Panc1 (cell line): ENCODE measurements around the gene APOL4. TPM values are rescaled to one million over a fixed set of nuclear protein-coding genes. Genes with fewer than 3 reads are reported as not detected.
A peak's percentile ranks its signal among the peaks of the same experiment; 100 is the strongest.

Experiments used
- ATAC-seq: fragments of 200-7000 bp; cut with Tn5 transposase; 2 replicates; pipeline ENCODE4 v1.9.1; 2020; ENCODE audit warnings: mild to moderate bottlenecking, moderate library complexity
- BruUV-seq: library from RNA; stranded (reverse); fragments of 400-500 nt; replicated peaks from 2 replicates; lab custom pipeline; 2021; lab: Mats Ljungman, UMichigan
- CTCF ChIA-PET: fragments of 300-600 bp; sonication (Branson Sonifier 250); formaldehyde crosslinking; loops from one replicate; lab custom pipeline; 2022; ENCODE audit warnings: antibody characterized with exemption; lab: Charles Lee
- POLR2A ChIA-PET: fragments of 300-600 bp; sonication (Branson Sonifier 250); formaldehyde crosslinking; loops from one replicate; lab custom pipeline; 2022; ENCODE audit warnings: antibody characterized with exemption; lab: Charles Lee
- DNase-seq: peaks from one replicate; pipeline ENCODE4 v3.0.0-alpha.2; 2010; ENCODE audit warnings: low read depth, low spot score
- H3K27ac ChIP-seq: 2 replicates; pipeline ENCODE4 v1.5.1; 2011; ENCODE audit warnings: mild to moderate bottlenecking, low read length, inconsistent platforms
- H3K27me3 ChIP-seq: fragments of 200-500 bp; sonication (Bioruptor generic); 2 replicates; pipeline ENCODE4 v1.6.0; 2014; ENCODE audit warnings: low read length, inconsistent platforms; ENCODE audit not compliant: control insufficient read depth, insufficient read depth
- H3K36me3 ChIP-seq: fragments of 200-500 bp; sonication (Bioruptor generic); 2 replicates; pipeline ENCODE4 v1.5.1; 2014; ENCODE audit warnings: inconsistent platforms, mild to moderate bottlenecking, low read length, moderate library complexity; ENCODE audit not compliant: control insufficient read depth, insufficient read depth
- H3K4me1 ChIP-seq: 2 replicates; pipeline ENCODE4 v1.5.1; 2011; ENCODE audit warnings: inconsistent platforms, mild to moderate bottlenecking, low read length, moderate library complexity; ENCODE audit not compliant: control insufficient read depth, insufficient read depth
- H3K4me3 ChIP-seq, 2 experiments: 2 replicates each; pipeline ENCODE4 v1.5.1; 2011 to 2012; ENCODE audit warnings: low read depth in 2 of 2, low read length in 2 of 2, mild to moderate bottlenecking in 2 of 2, inconsistent platforms in 1 of 2, moderate library complexity in 1 of 2
- H3K9me3 ChIP-seq: fragments of 200-500 bp; sonication (Bioruptor generic); 2 replicates; pipeline ENCODE4 v1.5.1; 2014; ENCODE audit warnings: low read depth, mild to moderate bottlenecking, inconsistent platforms, low read length, moderate library complexity; ENCODE audit not compliant: control insufficient read depth, insufficient read depth
- POLR2AphosphoS5 ChIP-seq: IDR thresholded peaks from 2 replicates; pipeline ENCODE4 v1.6.1; 2012; ENCODE audit warnings: mild to moderate bottlenecking, low read depth, low read length, moderate library complexity
- REST ChIP-seq, 2 experiments: IDR thresholded peaks; 2 replicates each; pipeline ENCODE4 v1.6.1; 2011 to 2012; ENCODE audit warnings: low read depth in 2 of 2, control low read depth in 1 of 2, low read length in 1 of 2, mild to moderate bottlenecking in 1 of 2, moderate library complexity in 1 of 2; ENCODE audit not compliant: insufficient read depth in 1 of 2
- SIN3A ChIP-seq: IDR thresholded peaks from 2 replicates; pipeline ENCODE4 v1.6.1; 2012; ENCODE audit warnings: low read depth, mild to moderate bottlenecking, low read length, moderate library complexity, borderline replicate concordance; ENCODE audit not compliant: insufficient read depth
- TCF7L2 ChIP-seq: IDR thresholded peaks from 2 replicates; pipeline ENCODE4 v1.6.1; 2011; ENCODE audit warnings: mild to moderate bottlenecking, low read depth, low read length, inconsistent platforms
- in situ Hi-C: cut with HindIII; loops from 2 replicates; pipeline ENCODE4 v1.10.0; 2016; ENCODE audit warnings: low sequenced_read_pairs, low pct_unique_long_range_greater_than_20kb
- intact Hi-C: fragments of 100-400 bp; cut with micrococcal nuclease; formaldehyde crosslinking; loops from one replicate; pipeline ENCODE4 v1.10.0; 2022; ENCODE audit not compliant: unreplicated experiment
- total RNA-seq: library from RNA; stranded (reverse); gene quantifications from one replicate; pipeline ENCODE4 v1.2.1, GENCODE V29; 2021; ENCODE audit not compliant: unreplicated experiment
- TF ChIP-seq, protein P1 (sequence below): fragments of 450-650 bp; IDR thresholded peaks from 2 replicates; pipeline ENCODE4 v1.5.1; 2017; ENCODE audit warnings: mild to moderate bottlenecking

The APOL4 gene
- total RNA-seq, 1 experiment from 2014 or later = not detected

DNA sequence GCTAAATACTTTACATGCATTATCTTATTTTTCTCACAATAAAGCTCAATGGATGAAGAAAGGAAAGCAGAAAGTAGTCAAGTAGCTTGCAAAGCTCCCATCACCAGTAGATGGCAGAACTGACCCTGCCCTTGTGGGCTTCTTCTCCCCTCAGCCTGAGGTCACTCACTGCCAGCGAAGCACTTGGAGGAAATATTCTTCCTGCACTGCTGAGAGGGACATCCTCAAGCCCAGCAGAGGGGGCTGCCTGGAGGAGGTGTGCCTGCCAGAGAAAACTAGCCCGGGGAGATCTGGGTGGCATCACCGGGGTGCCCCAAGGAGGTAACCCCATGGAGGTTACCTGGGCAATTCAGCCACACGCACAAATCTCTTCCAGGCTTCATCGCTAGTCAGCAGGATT, 6.6 kb downstream of the APOL4 start:
- Histone ChIP-seq H3K27me3 (no peaks in the 10 kb centered on the region), H3K36me3 (no peaks in the 10 kb centered on the region), H3K27ac (no peak overlapping the region), H3K4me3 (no peak overlapping the region), H3K9me3 (no peaks in the 10 kb centered on the region), H3K4me1 (no peaks in the 10 kb centered on the region)
- ATAC-seq (peak; percentile 87), DNase-seq (peak; percentile 25)
- no peak for TF ChIP-seq SIN3A
- TF ChIP-seq, protein P1, sequence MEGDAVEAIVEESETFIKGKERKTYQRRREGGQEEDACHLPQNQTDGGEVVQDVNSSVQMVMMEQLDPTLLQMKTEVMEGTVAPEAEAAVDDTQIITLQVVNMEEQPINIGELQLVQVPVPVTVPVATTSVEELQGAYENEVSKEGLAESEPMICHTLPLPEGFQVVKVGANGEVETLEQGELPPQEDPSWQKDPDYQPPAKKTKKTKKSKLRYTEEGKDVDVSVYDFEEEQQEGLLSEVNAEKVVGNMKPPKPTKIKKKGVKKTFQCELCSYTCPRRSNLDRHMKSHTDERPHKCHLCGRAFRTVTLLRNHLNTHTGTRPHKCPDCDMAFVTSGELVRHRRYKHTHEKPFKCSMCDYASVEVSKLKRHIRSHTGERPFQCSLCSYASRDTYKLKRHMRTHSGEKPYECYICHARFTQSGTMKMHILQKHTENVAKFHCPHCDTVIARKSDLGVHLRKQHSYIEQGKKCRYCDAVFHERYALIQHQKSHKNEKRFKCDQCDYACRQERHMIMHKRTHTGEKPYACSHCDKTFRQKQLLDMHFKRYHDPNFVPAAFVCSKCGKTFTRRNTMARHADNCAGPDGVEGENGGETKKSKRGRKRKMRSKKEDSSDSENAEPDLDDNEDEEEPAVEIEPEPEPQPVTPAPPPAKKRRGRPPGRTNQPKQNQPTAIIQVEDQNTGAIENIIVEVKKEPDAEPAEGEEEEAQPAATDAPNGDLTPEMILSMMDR = peak; percentile 82
- TF ChIP-seq REST (IDR thresholded peaks at IDR 0.05; ENCODE audit: insufficient read depth in 1 of 2, low read depth in 2 of 2, low read length in 1 of 2) = no peak
- no peak for TF ChIP-seq POLR2AphosphoS5
- no peak for TF ChIP-seq TCF7L2
- BruUV-seq = no TSS peak
- intact Hi-C loops (no loop called here), in situ Hi-C loops (no loop called here)
- CTCF ChIA-PET = interaction anchor here (0.6 to 0.8 kb wide), 3 partner anchors 18 to 588 kb away, joined by 3 to 11 read pairs (median 4); no protein-coding TSS in a partner anchor
- POLR2A ChIA-PET = no interaction called here

DNA sequence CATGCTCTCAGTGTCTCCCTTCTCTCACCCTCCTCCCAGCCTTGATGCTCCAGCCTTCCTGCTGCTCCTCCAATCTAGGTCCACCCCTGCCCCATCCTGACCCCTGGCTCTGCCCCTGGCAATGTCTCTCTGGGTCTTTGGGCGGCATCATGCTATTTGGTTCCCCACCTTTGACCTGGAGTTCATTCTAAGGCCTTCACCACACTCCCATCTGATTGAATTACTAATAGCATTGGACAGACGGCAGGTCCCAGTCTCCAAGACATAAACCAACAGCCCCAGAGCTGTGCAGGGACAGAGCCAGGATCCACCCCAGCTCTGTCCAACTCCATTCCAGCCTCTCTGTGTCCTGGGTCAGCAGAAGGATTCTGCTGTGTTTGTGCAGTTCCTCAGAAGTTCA, 7.2 kb downstream of the APOL4 start:
- DNase-seq = no peak
- no peak for TF ChIP-seq SIN3A
- no peak for TF ChIP-seq POLR2AphosphoS5
- TF ChIP-seq, protein P1 = no peak
- no peak for TF ChIP-seq TCF7L2
- TF ChIP-seq REST (IDR thresholded peaks at IDR 0.05; ENCODE audit: insufficient read depth in 1 of 2, low read depth in 2 of 2, low read length in 1 of 2) = no peak
- intact Hi-C loops (no loop called here), in situ Hi-C loops (no loop called here)
- ATAC-seq = no peak
- ChIA-PET POLR2A (no interaction called here), CTCF (interaction anchor here (0.7 kb wide), 1 partner anchor 73 kb away, joined by 3 read pairs; no protein-coding TSS in a partner anchor)
- Histone ChIP-seq H3K27me3 (no peaks in the 10 kb centered on the region), H3K4me1 (no peaks in the 10 kb centered on the region), H3K36me3 (no peaks in the 10 kb centered on the region), H3K4me3 (no peak overlapping the region), H3K27ac (no peak overlapping the region), H3K9me3 (no peaks in the 10 kb centered on the region)
- BruUV-seq = no TSS peak
